ENCODE data around the gene RABGGTA.

GRCh38 chr14:24246765-24247212 is 24.6 kb downstream of the RABGGTA start:
- TF ChIP-seq CTCF (IDR thresholded peaks at IDR 0.05; ENCODE audit: low read depth, low read length) (no peak), EZH2phosphoT487 (IDR thresholded peaks at IDR 0.05; ENCODE audit: low read depth) (no peak)
